ENCODE results near the gene DPM3. TPM values are rescaled to one million over a fixed set of nuclear protein-coding genes. Genes with fewer than 3 reads are reported as not detected.
"Not testable (repeated sequence)": the region's sequence is repeated elsewhere in the genome, so short reads cannot be mapped to it uniquely, and the experiment has no call there.

DPM3 gene
- total and polyA plus RNA-seq, 7 donors, result 29.2 to 220 (median 143) TPM

GRCh38 chr1:155120253-155120652, 20.1 kb downstream of the DPM3 start:
- WGBS, 2 donors, result 58 to 75% methylated on average over 6 of the region's 6 CpGs
- Histone ChIP-seq H3K4me3 (no peak overlapping the region), H3K9me3 (no peaks in the 10 kb centered on the region), H3K27ac (no peak overlapping the region), H3K4me1 (no peaks in the 10 kb centered on the region), H3K27me3 (peaks cover 0 to 4% (median 0%) of the 10 kb centered on the region in 3 donors), H3K36me3 (no peaks in the 10 kb centered on the region)
- DNase-seq, result no peak
- TF ChIP-seq CTCF (IDR thresholded peaks at IDR 0.05) (no peak), EP300 (IDR thresholded peaks at IDR 0.05) (no peak), POLR2A (IDR thresholded peaks at IDR 0.05) (no peak), POLR2AphosphoS5 (IDR thresholded peaks at IDR 0.05) (no peak)
- intact Hi-C loops (cut with DNase I), result no loop called here

- H3K4me3 ChIP-seq; intact Hi-C loops (cut with DNase I); H3K4me1 ChIP-seq; H3K9me3 ChIP-seq; DNase-seq; H3K27me3 ChIP-seq; H3K36me3 ChIP-seq; H3K27ac ChIP-seq: not testable (repeated sequence)
- 86 to 91% methylated on average over 7 of the region's 7 CpGs for WGBS, 2 donors
Measured at GRCh38 chr1:155118090-155118489, 22.2 kb downstream of the DPM3 start.

GRCh38 chr1:155117610-155118009, 22.7 kb downstream of the DPM3 start:
- 28 to 66% methylated on average over 4 of the region's 4 CpGs for WGBS, 2 donors
- Histone ChIP-seq H3K9me3 (no peaks in the 10 kb centered on the region), H3K4me3 (no peak overlapping the region), H3K4me1 (no peaks in the 10 kb centered on the region), H3K36me3 (no peaks in the 10 kb centered on the region), H3K27me3 (peaks cover 0 to 4% (median 0%) of the 10 kb centered on the region in 3 donors), H3K27ac (no peak overlapping the region)
- TF ChIP-seq POLR2A (IDR thresholded peaks at IDR 0.05), result no peak
- DNase-seq, result no peak
- intact Hi-C loops (cut with DNase I), result no loop called here

- Histone ChIP-seq H3K4me1 (no peaks in the 10 kb centered on the region), H3K27ac (no peak overlapping the region), H3K27me3 (peaks cover 0 to 4% (median 0%) of the 10 kb centered on the region in 3 donors), H3K36me3 (no peaks in the 10 kb centered on the region), H3K4me3 (no peak overlapping the region), H3K9me3 (no peaks in the 10 kb centered on the region)
- intact Hi-C loops (cut with DNase I), result no loop called here
- WGBS, 2 donors, result 46 to 70% methylated on average over 5 of the region's 5 CpGs
- no peak for DNase-seq
- no peak for TF ChIP-seq POLR2AphosphoS5 (IDR thresholded peaks at IDR 0.05)
- TF ChIP-seq EP300 (IDR thresholded peaks at IDR 0.05), result no peak
- TF ChIP-seq CTCF (IDR thresholded peaks at IDR 0.05), result no peak
- no peak for TF ChIP-seq POLR2A (IDR thresholded peaks at IDR 0.05)
Measured at GRCh38 chr1:155116113-155116764, 24.1 kb downstream of the DPM3 start.

- H3K36me3 ChIP-seq, result no peaks in the 10 kb centered on the region
- no peak for DNase-seq
- no peaks in the 10 kb centered on the region for H3K9me3 ChIP-seq
- peaks cover 0 to 4% (median 0%) of the 10 kb centered on the region in 3 donors for H3K27me3 ChIP-seq
- H3K27ac ChIP-seq, result no peak overlapping the region
- H3K4me3 ChIP-seq, result no peak overlapping the region
- intact Hi-C loops (cut with DNase I), result no loop called here
- TF ChIP-seq CTCF (IDR thresholded peaks at IDR 0.05), result no peak
- no peak for TF ChIP-seq POLR2AphosphoS5 (IDR thresholded peaks at IDR 0.05)
- no peak for TF ChIP-seq EP300 (IDR thresholded peaks at IDR 0.05)
- no peak for TF ChIP-seq POLR2A (IDR thresholded peaks at IDR 0.05)
- WGBS, 2 donors, result 83 to 84% methylated on average over 5 of the region's 5 CpGs
- no peaks in the 10 kb centered on the region for H3K4me1 ChIP-seq
Measured at GRCh38 chr1:155113450-155113980, 26.8 kb downstream of the DPM3 start.

GRCh38 chr1:155110826-155111225, 29.5 kb downstream of the DPM3 start:
- intact Hi-C loops (cut with DNase I), result no loop called here
- H3K27ac ChIP-seq, result no peak overlapping the region
- no peak for DNase-seq
- H3K4me1 ChIP-seq, result no peaks in the 10 kb centered on the region
- H3K27me3 ChIP-seq, result no peaks in the 10 kb centered on the region
- no peak overlapping the region for H3K4me3 ChIP-seq
- H3K9me3 ChIP-seq, result no peaks in the 10 kb centered on the region
- 48 to 79% methylated on average over 8 of the region's 8 CpGs for WGBS, 2 donors
- no peak for TF ChIP-seq POLR2AphosphoS5 (IDR thresholded peaks at IDR 0.05)
- TF ChIP-seq POLR2A (IDR thresholded peaks at IDR 0.05), result no peak
- TF ChIP-seq CTCF (IDR thresholded peaks at IDR 0.05), result no peak
- TF ChIP-seq EP300 (IDR thresholded peaks at IDR 0.05), result no peak
- H3K36me3 ChIP-seq, result no peaks in the 10 kb centered on the region
